Skin epidermis (tissue), 12 donors: ENCODE measurements around the gene IL17A.

Source experiments
- H3K27ac ChIP-seq, 21 experiments: fragments of 200-600 bp; sonication (generic) in 11 of 21; one replicate each; pipeline ENCODE4 v1.5.0; 2020; ENCODE audit warnings: mild to moderate bottlenecking in 3 of 21, inconsistent platforms in 2 of 21, moderate library complexity in 2 of 21
- H3K4me3 ChIP-seq, 7 experiments: fragments of 200-600 bp; sonication (generic) in 2 of 7; one replicate each; pipeline ENCODE4 v1.5.0; 2020; ENCODE audit warnings: inconsistent platforms in 2 of 7, mild to moderate bottlenecking in 2 of 7, moderate library complexity in 1 of 7

Gene IL17A

DNA sequence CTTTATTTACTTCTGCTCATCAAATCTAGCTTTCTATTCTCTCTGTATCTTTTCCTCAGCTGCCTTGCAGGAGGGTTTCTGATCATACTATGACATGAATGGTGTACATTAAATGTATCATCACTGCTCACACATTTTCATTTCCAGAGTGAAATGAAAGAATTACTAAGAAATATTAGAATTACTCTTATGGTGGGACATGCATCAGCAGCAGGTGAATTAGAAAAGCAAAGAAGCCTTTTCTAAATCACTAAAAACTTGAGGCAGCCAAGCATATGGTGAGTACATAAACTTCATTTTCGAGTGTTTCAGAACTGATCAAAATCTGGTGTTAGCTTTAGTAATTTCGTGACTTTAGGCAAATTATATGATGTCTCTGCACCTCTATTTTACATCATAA, 23.6 kb downstream of the IL17A start:
- Histone ChIP-seq H3K27ac (no peak overlapping the region), H3K4me3 (no peak overlapping the region)

- no peak overlapping the region for H3K4me3 ChIP-seq
- no peak overlapping the region for H3K27ac ChIP-seq
Observed at GRCh38 chr6:52210227-52210626, 24.1 kb downstream of the IL17A start.

DNA sequence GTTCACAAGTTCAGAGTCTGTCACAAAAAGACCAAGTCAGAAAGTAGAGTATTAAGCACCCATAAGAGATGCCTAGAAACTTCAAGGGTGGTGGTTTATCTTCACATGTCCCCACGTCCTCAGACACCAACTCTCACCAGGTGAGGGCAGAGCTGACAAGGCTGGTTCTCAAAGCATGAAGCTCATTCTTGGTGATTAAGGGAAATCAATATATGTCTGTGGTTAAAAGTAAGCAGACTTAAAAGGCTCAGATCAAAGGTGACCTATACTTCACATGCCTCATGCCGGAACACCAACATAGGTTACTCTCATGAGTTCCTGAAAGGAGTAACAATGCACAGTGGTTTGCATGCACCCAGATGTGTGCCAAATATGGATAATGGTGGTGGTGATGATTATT, 27.0 kb downstream of the IL17A start:
- no peak overlapping the region for H3K4me3 ChIP-seq
- H3K27ac ChIP-seq, result no peak overlapping the region

GRCh38 chr6:52215787-52216186, 29.6 kb downstream of the IL17A start:
- H3K4me3 ChIP-seq, result no peak overlapping the region

DNA sequence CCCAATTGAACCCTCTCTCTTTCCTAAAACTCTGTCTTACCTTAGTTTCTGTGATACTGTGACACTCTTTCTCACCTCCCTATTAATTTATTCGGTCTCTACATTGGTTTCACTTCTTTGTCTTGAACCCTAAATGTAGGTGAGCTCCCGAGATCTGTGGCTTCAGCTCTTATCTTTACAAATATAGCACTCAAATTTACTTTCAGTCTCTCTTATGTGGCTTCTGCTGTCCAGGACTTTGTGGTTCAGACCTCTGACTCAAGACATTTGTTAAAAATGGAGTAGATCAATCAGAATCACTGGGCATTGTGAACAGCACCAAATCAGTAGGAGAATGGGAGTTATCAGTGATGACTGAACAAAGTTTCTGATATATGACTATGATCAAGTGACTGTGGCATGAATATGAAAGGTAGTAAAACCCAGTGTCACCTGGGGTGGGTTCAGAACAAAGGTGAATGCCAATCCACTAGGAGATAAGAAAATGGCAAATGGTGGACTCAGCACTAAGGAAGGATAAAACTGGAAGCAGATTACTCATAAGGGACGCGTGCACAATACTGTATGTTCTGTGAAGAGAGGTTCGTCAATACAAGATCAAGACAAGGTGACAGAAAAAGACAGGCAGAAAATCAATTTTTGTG, 30.9 kb downstream of the IL17A start:
- Histone ChIP-seq H3K27ac (no peak overlapping the region), H3K4me3 (no peak overlapping the region)

More at GRCh38 chr6:52215787-52216186, 29.6 kb downstream of the IL17A start:
- no peak overlapping the region for H3K27ac ChIP-seq

- Histone ChIP-seq H3K27ac (no peak overlapping the region), H3K4me3 (no peak overlapping the region)
Observed at GRCh38 chr6:52217761-52218160, 31.6 kb downstream of the IL17A start.

GRCh38 chr6:52221302-52221701, 35.1 kb downstream of the IL17A start:
- no peak overlapping the region for H3K4me3 ChIP-seq
- no peak overlapping the region for H3K27ac ChIP-seq

- no peak overlapping the region for H3K27ac ChIP-seq
Observed at GRCh38 chr6:52227495-52227894, 41.3 kb downstream of the IL17A start.

GRCh38 chr6:52230685-52231084, 44.5 kb downstream of the IL17A start:
- no peak overlapping the region for H3K4me3 ChIP-seq
- no peak overlapping the region for H3K27ac ChIP-seq

More at GRCh38 chr6:52227495-52227894, 41.3 kb downstream of the IL17A start:
- H3K4me3 ChIP-seq, result no peak overlapping the region

DNA sequence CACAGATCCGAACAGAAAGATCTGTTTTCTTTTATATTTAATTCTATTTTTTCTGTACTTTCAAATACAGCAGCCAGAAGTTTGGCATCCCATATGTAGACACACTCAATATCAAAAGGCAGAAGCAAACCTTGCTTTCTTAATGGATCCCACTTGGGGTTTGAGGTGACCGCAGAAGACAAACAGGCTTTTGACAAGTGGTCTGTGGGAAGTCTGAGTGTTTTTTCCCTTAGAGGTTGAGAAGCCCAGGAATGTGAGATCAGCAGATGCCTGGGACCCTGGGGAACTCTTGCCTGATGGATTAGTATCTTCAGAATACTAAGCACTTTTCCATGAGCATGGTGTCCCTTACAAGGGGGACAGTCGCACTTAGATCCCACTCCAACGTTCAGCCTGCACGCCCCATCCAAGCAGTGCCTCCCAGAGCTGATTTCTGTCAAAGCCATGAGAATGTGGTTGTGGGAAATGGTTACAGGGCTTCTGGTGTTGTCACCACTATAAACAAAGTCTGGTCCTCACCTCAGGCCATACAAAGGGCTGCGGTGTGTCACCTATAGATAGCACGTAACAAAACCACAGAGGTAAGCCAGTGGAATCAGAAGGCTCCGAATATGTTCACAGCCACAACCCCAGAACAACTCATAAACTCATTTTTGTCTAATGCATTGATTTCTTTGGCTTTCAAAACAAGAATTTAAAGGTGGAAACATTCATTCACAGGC, 45.4 kb downstream of the IL17A start:
- Histone ChIP-seq H3K4me3 (no peak overlapping the region), H3K27ac (no peak overlapping the region)

DNA sequence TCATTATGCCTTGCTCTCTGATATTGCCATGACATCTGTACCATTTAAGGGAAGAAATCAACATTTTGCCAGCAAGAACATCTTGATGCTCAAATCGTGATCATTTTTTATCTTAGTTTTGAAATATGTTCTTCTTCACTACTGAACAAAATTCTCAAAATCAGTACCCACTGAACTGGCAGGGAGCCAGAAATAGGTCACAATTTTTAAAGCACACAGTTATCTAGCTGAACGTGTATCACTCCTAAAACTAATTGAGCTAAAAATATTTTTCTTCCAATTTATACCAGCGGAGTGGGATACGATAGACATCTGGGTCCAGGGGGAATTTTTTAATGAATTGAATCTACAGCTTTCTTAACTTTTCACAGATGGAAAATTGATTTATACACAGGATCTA, 46.8 kb downstream of the IL17A start:
- Histone ChIP-seq H3K4me3 (no peak overlapping the region), H3K27ac (no peak overlapping the region)

DNA sequence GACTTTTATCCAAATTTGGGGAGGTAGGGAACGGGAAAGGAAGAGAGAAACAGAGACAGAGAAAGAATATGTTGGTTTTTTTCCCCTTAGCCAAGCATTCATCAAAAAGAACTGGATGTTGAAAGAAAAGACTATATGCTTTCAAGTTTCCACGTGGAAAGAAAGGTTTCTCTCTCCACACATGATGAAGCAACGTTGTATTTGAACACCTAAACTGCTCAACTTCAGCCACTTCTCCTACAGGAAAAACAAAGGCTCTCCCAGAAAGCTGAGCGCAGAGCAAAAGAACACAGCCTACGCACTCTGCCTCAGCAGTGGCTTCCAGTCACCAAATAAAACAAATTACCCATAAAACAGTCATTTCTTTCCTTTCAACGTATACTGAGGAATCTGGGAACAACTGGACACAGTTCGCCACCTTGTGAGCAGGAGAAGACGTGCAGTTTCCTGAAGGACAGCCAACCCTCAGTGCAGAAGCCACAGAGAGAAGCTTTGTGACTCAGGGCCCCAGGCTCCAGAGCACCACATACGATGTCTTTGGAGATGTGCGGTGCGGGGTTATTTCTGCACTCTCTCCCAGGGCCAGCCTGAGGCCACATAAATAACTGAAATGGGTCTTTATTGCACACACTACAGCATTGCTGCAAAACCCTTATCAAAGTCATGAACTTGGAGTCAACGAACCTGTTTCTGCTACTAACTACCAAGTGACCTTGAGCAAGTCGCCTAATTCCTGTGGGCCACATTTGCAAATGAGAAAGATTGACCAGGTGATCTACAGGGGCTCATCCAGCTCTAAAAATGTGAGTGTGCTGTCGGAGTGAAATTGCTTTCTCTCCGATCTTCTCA, 48.0 kb downstream of the IL17A start:
- Histone ChIP-seq H3K27ac (no peak overlapping the region), H3K4me3 (no peak overlapping the region)
